Measurements from ENCODE around the gene ST7.

DNA sequence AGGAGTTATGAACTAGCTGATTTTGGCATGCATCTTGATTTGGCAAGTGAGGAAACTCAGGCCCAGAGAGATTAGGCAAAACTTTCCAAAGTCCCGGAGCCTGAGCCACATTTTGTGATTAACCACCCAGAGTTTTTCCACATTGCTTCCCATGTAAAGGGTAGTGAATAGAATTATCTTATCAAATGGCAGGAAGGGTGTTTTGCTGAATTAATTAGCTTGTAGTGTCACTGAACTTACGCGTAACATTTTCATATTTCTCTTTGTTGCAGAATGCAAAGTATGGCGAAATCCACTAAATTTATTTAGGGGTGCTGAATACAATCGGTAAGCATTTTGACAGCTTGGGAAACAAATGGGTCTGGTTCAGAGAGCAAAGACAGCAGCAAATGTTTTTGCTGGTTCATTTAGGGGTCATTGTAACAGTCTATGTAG, 176.2 kb downstream of the ST7 start:
- TF ChIP-seq EZH2phosphoT487 (IDR thresholded peaks at IDR 0.05; ENCODE audit: borderline replicate concordance, low read depth, low read length): no peak
- TF ChIP-seq, protein P1, sequence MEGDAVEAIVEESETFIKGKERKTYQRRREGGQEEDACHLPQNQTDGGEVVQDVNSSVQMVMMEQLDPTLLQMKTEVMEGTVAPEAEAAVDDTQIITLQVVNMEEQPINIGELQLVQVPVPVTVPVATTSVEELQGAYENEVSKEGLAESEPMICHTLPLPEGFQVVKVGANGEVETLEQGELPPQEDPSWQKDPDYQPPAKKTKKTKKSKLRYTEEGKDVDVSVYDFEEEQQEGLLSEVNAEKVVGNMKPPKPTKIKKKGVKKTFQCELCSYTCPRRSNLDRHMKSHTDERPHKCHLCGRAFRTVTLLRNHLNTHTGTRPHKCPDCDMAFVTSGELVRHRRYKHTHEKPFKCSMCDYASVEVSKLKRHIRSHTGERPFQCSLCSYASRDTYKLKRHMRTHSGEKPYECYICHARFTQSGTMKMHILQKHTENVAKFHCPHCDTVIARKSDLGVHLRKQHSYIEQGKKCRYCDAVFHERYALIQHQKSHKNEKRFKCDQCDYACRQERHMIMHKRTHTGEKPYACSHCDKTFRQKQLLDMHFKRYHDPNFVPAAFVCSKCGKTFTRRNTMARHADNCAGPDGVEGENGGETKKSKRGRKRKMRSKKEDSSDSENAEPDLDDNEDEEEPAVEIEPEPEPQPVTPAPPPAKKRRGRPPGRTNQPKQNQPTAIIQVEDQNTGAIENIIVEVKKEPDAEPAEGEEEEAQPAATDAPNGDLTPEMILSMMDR (conservative IDR thresholded peaks at IDR 0.05; ENCODE audit: low read length): no peak

Data from OCI-LY7 (cell line).